CD1c-positive myeloid dendritic cell (primary cell): Measurements from ENCODE around the gene TLCD4.

ENCODE experiments used
- DNase-seq: peaks from one replicate; pipeline ENCODE4 v3.0.0-alpha.2; 2016; ENCODE audit errors: extremely low spot score

TLCD4 gene

DNA sequence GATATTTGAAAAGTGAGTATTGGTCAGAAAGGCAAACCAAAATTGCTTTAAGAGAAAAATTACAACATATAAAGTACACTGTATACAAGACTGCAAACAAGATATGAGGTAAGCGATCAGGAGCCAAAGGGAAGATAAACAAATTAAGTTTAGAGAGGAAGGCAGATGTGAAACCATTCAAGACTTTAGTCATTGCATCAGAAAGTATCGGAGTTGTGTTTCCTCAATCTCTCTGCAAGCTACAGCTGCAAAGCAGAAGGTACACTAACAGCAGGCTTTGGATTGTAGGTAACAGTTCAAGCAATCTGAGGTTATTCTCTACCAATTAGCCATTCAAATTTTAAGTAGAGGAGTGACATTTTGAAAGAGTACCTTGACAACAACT is 21.3 kb upstream of the TLCD4 start:
- DNase-seq, result peak; percentile 58

DNA sequence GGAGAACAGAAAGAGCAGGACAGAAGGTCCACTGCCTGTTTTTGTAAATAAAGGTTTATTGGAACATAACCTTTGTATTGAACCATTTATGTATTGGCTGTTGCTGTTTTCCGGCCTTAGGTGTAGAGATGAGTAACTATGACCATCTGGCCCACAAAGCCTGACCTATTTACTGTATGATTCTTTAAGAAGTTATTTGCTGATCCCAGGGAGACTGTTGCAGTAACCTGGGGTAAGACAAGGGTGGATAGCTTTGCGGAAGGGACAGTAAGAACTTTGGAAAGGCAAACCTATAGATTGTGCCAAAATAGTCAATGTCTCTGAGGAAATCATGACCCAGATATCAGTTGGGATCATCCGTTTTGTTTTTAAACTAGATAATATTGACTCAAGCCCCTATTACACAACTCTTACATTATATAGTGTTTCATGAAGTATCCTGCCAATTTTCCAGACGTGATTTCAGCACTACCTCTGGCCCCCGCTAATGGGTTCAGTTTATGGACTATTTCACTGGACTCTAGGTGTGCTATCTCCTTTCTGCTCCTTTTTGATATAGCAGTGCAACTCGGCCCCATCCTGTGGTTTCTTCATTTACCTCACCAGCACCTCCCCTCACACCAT is 20.8 kb upstream of the TLCD4 start:
- no peak for DNase-seq

DNA sequence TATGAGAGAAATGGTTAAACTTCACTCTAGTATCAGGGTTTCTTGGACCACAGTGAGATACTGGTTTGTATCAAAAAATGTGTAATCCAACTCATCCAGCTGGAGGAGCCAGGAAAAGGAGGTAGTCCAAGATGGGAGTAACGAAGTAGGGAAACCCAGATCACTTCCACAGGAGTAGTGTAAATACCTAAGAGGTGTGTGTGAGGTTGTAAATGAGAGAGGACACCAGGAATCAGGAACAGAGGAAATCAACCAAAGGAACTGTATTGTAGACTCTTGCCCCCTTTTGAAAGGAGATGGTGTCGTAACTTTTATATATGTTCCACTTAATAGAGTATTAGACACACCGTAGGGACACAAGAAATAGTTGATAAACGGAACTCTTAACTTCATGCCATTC is 19.7 kb upstream of the TLCD4 start:
- DNase-seq, result no peak

DNA sequence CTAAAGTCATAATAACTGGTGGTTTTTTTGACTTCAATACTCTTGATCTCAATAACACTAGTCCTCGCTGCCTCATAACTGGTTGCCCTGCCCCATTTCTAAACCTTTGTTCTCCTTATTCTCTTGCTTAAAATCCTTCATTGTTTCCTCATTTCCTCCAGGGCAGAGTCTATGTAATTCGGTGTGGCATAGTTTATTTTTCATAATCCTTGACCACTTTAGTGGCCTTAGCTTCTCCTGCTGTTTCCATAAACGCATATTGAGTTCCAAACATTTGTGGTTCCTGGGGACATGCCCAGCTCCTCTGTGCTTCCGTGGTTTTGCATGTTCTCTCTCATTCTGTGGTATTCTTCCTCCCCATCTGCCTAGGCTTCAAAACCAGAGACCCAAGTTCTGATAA is 19.0 kb upstream of the TLCD4 start:
- DNase-seq, result no peak

DNA sequence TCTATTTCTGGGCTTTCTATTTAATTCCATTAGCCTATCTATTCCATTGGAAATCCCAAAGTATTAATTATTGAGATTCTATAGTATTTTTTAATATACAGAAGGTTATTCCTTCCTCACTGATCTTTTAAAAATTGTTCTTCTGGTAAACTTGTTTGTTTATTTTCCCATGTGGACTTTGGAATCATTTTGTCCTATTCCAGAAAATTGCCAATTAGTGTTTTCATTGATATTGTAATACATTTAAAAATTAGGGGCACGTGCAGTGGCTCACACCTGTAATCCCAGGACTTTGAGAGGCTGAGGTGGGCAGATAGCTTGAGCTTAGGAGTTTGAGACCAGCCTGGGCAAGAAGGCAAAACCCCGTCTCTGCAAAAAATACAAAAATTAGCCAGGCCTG is 8.4 kb upstream of the TLCD4 start:
- DNase-seq, result no peak

DNA sequence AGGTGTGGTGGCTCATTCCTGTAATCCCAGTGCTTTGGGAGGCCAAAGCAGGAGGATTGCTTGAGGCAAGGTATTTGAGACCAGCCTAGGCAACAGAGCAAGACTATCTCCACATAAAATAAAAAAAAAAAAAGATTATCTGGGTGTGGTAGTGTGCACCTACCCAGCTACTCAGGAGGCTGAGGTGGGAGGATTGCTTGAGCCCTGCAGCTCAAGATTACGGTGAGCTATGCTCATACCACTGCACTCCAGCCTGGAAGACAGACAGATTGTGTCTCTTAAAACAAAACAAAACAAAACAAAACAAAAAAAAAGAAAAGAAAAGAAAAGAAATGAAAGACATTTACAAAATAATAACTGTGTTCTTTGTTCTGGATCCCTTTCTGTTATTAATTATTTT is 6.1 kb upstream of the TLCD4 start:
- DNase-seq, result no peak

DNA sequence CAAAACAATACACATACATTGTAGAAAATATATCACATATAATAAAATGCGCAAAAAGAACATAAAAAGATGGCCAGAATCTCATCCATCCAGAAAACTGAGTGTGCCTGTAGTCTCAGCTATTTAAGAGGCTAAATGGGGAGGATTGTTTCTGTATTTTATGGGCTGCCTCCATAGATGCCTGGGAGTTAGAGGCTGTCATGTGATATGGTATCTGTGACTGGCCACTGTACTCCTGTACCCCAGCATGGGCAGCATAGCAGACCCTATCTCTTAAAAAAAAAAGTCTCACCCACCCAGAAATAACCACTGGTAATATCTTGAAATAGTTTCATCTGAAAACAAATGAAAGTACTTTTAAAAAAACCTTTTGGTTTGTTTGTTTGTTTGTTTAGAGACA is 3.5 kb upstream of the TLCD4 start:
- DNase-seq, result no peak

DNA sequence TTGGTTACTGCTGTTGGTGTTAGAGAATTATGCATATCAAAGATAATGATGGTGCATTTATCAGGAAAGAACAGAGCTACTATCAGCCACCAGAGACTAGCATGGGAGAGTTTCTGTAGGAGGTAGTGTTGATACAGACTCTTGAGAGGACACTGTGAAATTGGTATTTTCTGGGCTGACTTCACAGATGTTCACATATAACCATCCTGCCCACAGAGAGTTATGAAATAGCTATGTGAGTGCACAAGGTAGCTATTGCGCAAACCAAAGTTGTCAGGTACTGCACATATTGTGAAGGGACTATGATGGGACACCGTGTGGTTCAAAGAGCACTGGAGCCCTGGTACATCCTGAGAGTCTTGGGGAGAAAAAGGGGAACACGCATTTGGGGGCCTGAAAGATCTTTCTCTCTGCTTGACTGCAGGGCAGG is 1.4 kb upstream of the TLCD4 start:
- DNase-seq, result no peak

DNA sequence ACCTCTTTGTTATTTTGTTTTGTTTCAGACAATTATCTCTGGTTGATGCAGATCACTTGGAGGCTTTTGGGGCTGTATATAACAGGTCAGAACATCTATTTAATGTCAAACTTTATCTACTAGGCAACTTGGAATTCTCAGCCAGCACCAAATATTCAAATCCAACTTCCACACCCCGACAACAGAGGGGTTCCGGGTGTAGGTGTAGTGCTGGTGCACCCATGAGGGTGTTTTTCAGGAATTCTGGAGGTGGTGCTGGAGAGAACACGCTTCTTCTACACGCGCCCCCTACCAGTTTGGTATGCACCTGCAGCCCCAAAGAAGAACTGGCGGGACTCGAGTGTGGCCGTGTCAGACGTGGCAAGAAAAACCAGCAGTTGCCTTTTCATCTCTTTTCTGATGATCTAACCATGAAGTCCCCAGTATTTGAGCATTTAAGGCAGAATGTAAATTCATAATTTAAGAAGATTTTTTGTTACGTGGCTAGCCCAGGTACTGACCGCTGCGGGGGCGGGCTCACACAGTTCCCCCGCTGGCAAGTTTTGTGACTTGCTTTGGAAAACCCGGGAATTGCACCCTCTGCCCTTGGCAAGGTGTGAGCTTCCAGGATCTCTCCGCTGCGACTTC is 462 bp upstream of the TLCD4 start:
- DNase-seq, result peak; percentile 19

DNA sequence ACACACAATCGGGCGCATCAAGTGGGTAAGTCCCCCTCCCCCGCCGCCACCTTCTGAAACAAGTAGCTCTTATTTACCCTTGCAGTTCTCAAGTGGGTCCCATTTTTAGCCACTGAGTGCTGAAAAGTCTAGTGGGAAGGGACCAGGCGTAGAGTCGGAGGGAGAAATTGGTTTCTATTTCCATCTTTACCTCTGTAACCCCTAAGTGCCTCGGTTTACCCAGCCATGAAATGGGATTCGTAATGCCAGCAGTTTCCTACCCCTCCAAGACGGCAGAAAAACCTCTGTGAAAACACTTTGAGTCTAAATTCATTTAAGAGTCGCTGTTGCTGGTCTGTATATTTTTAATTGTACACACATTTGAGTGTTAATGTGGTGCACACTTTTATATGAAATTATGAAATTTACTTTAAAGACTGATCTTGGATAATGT is 928 bp downstream of the TLCD4 start:
- no peak for DNase-seq

DNA sequence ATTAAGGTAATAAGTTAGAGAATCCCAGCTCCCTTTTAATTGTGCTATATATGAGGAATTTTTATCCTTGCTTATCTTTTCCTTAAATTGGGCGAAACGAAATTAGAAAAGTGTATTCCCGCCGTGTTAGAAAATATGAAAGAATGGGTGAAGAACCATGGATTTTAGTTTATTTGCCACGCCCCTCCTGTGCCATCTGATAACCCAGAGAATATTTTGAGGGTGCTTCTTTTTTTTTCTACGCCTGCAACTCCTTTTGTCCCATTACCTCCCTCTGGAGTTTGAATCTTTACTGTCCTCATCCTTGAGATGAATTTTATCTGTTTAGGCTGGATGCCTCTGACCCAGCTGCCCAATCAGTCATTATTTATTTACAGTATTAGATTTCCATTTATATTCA is 1.6 kb downstream of the TLCD4 start:
- no peak for DNase-seq

DNA sequence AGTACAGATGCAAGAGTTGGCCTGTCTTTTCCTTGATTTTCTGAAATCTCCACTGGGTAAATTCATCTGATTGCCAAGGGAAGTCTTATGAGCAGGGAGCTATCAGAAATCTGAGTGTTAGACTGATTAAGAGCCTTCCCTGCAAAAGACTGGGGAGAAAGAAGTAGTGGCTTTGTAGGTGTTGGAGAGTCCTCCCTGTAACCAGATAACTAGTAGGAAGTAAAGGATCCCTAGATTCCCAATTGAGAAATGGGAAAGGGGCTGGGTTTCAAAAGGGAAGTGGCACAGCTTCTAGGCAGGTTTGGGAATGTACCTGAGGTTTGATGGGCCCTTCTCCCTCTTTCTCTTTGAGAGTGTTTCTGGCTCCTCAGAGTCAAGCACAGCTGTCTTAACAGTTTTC is 2.1 kb downstream of the TLCD4 start:
- DNase-seq, result no peak

DNA sequence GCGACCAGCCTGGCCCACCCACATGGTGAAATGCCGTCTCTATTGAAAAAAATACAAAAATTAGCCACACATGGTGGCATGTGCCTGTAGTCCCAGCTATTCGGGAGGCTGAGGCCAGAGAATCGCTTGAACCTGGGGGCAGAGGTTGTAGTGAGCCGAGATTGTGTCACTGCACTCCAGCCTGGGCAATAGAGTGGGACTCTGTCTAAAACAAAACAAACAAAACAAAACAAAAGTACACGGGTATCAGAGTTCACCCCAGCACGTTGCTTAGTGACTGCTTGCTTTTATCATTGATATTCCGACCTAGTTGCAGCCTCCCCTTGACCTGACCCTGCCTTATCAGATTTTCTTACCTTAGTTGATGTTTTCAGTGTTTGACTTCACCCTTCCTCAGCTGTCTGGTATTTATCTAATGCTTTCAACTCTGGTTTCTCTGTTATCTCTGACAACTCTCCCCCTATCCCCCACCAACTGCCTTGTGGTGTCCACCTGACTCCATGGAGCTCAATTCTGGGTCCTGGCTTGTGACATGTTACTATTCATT is 5.1 kb downstream of the TLCD4 start:
- no peak for DNase-seq

DNA sequence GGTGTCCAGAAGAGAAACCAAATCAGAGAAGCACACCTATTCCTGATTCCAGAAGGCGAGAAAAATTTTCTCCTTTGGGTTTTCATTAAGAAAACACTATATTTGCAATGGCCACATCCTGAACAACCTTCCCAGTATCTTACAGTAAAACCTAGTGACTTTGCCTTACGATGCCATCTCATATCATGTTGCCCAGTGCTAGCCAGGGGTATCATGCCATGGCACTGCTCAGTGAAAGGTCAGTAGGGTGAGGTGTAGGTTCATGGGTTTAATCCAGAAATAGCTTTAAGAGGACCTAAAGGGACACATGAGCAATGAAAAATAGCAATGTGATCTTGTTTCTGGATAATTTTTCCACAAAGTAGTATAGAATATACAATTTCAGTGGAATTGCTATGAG is 7.2 kb downstream of the TLCD4 start:
- no peak for DNase-seq

DNA sequence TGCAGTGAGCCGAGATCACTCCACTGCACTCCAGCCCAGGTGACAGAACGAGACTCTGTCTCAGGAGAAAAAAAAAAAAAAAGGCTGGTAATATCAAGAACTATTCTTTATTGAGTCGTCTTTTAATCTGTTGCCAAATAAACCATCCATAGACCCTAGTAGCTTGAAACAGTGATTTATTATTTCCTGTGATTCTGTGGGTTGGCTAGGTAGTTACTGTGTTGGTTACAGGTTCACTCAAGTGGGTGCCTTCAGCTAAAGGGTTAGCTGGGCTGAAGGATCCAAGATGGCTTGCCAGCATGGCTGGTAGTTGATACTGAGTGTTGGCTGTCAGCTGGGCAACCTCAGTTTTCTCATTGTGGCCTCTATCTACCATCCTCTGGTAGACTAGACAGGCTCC is 9.2 kb downstream of the TLCD4 start:
- DNase-seq, result no peak

DNA sequence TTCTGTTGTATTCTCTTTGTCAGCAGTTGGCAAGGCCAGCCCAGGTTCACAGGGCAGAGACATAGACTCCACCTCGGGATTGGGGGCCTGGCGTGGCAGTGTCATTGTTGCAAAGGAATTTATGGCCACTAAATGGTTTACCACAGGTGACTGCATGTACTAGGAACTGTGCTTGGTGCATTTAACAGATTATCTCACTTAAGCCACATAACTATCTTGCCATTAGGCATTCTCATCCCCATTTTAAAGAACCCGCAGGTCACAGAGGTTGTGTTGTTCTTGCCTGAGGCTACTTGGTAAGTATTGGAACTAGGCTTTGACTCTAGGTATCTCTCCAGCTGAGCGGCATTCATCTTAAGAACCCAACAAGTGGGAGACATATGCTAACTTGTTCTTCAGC is 9.7 kb downstream of the TLCD4 start:
- DNase-seq, result no peak

DNA sequence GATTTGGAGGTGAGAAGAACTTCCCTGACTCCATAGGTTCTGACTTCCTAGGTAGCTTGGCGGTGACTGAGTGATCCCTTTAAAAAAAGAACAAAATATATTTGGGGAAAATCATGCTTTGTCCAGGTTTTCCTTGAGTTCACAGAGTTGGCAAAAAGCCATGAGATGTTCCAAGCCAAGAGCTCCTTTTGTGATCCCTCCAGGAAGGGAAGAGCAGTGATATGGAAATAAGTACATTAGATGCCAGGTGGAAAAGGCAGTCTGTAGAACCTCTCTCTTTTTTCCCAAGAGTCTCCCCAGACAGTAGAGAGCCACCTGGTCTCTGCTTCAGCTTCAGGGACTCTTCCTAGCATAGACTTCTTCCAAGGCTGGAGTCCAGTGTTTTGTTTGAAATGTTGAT is 10.2 kb downstream of the TLCD4 start:
- DNase-seq, result no peak

DNA sequence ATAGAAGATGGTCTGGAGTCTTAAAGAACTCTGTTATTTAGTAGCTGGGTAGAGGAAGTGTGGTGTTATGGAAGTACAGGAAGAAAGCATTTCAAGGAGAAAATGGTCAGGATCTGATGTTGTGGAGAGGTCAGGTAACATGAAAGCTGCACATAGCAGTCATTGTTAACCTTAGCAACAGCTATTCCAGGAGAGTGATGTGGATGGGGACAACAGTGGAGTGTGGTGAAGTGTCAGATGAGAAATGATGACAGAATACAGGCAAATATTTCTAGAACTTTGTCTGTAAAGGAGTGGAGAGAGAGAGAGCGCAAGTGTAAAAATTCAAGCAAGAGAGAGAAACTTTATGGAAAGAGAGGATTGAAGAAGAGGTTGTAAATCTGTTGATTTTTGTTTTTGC is 15.6 kb downstream of the TLCD4 start:
- no peak for DNase-seq

DNA sequence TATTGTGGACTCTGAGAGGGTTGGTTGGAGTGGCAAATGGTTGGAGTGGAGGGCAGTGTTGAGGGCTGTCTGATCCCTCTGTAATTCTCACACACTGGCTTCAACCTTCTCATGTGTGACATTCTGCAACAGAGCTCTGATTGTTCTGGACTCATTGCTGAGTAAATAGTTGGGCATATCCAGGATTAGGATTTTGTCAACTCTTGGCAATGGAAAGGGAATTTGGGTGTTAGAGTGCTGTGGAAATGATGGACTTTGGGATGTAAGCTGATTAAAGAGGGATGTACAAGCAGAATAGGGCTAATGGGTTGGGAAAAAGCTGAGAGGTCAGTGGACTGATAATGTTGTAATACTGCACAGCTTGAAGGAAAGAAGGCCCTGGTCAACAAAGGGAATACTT is 16.5 kb downstream of the TLCD4 start:
- DNase-seq, result no peak

DNA sequence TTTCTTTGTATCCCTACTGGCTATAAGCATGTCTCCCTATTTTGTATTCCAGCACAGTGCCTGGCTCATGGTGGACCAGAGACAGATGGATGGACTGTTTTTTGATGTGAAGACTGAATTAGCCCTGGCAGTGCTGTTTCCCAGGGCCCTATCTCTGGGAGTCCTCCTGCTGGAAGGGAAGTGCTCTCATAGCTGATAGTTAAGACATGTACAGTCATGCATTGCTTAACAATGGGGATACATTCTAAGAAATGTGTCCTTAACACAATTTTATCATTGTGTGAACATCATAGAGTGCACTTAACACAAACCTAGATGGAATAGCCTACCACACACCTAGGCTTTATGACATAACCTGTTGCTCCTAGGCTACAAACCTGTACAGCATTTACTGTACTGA is 21.1 kb downstream of the TLCD4 start:
- DNase-seq, result no peak

DNA sequence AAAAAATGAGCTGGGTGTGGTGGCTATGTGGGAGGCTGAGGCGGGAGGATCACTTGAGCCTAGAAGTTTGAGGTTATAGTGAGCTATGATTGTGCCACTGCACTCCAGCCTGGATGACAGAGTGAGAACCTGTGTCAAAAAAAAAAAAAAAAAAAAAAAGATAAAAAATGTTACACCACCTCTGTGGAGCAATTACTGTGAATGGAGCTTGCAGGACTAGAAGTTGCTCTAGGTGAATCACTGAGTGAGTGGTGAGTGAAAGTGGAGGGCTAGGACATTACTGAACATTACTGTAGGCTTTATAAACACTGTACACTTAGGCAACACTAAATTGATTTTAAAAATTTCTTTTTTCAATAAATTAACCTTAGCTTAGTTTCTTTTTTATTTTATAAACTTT is 21.9 kb downstream of the TLCD4 start:
- DNase-seq, result no peak

DNA sequence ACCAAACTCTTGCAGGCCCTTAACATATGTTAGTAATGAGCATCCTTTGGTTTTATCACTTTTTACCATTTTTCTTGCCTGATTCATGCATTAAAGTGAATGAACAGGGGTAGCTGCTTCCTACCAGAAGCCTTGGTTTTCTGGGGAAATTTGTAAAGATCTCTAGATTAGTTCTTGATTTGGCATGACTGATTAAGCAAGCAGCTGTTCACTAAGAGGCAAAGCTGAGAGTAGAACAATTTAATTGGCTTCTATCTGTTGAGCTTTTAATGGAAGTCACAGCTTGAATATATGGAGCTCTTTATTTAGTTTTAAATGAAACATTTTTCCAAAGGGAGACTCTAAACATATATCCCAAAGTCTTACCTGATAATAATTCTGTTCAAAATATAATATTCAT is 23.6 kb downstream of the TLCD4 start:
- DNase-seq, result no peak

DNA sequence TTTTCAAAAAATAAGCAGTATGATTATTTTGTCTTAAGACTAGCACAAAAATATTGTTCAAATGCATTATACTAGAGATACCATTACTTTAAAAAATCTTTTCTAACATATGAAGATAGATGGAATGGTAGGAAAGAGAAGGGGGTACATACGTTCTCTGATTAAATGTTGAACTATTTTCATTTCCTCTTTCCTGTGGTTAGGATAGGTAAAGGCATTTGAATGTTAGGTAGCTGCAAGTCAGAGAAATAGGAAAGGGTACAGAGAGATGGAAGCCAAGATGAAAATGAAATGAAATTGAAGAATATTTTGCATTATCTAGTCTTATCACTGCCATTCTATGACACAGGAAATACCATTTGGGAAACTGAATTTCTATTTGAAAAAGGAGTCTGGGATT is 28.3 kb downstream of the TLCD4 start:
- DNase-seq, result no peak

DNA sequence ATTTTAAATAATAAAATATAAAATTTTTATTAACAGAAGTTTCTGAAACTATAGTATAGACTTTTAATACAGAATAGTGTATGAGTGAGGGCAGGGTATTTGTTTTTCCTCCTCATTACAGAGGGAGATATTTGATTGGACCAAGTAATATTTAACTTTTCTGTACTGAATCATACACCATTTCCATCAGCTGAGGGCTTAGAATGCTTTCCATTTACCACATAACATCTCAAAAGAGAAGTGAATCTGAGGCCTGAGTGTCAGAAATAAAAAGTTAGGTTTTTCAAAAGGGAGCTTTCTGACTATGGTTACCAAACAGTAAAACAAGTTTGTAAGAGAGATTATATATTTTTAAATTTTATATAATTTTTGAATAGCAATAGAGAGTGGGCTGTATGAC is 29.5 kb downstream of the TLCD4 start:
- DNase-seq, result no peak
